ENCODE measurements around the gene MYH16.

DNA sequence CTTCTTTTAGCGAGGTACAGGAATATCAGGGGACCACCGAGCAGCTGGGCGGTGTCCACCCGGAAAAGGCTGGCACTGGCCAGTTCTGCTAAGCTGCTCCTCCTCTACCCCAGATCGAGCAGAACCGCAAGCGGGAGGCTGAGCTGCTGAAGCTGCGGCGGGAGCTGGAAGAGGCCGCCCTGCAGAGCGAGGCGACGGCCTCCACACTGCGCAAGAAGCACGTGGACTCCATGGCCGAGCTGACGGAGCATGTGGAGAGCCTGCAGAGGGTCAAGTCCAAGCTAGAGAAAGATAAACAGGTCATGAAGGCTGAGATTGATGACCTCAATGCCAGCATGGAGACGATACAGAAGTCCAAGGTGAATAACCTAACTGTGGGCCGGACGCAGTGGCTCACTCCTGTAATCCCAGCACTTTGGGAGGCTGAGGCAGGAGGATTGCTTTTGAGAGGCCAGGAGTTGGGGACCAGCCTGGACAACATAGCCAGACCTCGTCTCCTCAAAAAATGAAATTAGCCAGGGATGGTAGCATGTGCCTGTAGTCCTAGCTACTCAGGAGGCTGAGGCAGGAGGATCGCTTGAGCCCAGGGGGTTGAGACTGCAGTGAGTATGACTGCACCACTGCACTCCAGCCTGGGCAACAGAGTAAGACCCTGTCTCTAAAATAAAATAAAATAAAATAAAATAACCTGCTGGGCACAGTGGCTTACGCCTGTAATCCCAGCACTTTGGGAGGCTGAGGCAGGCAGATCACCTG is 15.3 kb downstream of the MYH16 start:
- no peak for TF ChIP-seq POLR2AphosphoS5 (IDR thresholded peaks at IDR 0.05)
- TF ChIP-seq, protein P1, sequence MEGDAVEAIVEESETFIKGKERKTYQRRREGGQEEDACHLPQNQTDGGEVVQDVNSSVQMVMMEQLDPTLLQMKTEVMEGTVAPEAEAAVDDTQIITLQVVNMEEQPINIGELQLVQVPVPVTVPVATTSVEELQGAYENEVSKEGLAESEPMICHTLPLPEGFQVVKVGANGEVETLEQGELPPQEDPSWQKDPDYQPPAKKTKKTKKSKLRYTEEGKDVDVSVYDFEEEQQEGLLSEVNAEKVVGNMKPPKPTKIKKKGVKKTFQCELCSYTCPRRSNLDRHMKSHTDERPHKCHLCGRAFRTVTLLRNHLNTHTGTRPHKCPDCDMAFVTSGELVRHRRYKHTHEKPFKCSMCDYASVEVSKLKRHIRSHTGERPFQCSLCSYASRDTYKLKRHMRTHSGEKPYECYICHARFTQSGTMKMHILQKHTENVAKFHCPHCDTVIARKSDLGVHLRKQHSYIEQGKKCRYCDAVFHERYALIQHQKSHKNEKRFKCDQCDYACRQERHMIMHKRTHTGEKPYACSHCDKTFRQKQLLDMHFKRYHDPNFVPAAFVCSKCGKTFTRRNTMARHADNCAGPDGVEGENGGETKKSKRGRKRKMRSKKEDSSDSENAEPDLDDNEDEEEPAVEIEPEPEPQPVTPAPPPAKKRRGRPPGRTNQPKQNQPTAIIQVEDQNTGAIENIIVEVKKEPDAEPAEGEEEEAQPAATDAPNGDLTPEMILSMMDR (IDR thresholded peaks at IDR 0.05), result no peak
- TF ChIP-seq POLR2A (IDR thresholded peaks at IDR 0.05), result no peak
